ENCODE data around the gene LRP6. TPM values are rescaled to one million over a fixed set of nuclear protein-coding genes. Genes with fewer than 3 reads are reported as not detected.

LRP6 gene
- polyA plus RNA-seq, 1 donor from 2014 or later: 33.5 TPM

DNA sequence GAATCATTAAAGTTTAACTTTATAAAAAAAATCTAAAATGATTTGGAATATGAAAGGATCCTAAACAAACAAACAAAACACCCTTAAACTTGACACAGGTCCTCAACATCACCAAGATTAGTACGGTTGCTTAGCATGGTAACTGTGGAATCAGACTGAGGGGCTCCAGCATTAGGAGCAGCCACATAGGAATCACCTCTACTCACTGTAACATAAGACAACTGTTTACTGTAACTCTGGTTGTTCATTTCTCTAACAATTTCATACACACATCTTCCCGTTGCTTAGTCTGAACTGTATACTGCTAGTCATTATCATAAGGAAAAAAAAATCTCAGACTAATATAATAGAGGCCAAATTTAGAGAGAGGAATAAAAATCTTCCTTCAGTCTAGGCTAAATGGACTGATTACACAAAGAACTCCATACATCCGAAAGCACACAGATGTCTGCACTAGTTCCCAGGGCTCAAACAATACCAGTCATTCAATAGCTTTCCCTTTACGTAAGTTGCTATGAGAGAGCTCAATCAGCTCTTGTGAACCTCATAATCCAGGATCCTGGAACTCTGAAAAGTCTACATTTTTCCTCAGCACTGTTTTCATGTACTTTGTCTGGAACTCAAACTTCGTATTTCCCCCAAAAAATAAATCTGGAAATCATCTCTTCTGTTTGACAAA lies 26.0 kb downstream of the LRP6 start:
- TF ChIP-seq, protein P1, sequence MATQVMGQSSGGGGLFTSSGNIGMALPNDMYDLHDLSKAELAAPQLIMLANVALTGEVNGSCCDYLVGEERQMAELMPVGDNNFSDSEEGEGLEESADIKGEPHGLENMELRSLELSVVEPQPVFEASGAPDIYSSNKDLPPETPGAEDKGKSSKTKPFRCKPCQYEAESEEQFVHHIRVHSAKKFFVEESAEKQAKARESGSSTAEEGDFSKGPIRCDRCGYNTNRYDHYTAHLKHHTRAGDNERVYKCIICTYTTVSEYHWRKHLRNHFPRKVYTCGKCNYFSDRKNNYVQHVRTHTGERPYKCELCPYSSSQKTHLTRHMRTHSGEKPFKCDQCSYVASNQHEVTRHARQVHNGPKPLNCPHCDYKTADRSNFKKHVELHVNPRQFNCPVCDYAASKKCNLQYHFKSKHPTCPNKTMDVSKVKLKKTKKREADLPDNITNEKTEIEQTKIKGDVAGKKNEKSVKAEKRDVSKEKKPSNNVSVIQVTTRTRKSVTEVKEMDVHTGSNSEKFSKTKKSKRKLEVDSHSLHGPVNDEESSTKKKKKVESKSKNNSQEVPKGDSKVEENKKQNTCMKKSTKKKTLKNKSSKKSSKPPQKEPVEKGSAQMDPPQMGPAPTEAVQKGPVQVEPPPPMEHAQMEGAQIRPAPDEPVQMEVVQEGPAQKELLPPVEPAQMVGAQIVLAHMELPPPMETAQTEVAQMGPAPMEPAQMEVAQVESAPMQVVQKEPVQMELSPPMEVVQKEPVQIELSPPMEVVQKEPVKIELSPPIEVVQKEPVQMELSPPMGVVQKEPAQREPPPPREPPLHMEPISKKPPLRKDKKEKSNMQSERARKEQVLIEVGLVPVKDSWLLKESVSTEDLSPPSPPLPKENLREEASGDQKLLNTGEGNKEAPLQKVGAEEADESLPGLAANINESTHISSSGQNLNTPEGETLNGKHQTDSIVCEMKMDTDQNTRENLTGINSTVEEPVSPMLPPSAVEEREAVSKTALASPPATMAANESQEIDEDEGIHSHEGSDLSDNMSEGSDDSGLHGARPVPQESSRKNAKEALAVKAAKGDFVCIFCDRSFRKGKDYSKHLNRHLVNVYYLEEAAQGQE (IDR thresholded peaks at IDR 0.05; ENCODE audit: borderline replicate concordance): no peak
- TF ChIP-seq RAD21 (conservative IDR thresholded peaks at IDR 0.05): no peak
- no peaks in the 10 kb centered on the region for H3K9me2 ChIP-seq (ENCODE audit: insufficient read depth, low read length)
- no peak overlapping the region for H2AFZ ChIP-seq (ENCODE audit: low read depth, low read length)
- H3K36me3 ChIP-seq (ENCODE audit: insufficient read depth, low read length): peaks cover 4% of the 10 kb centered on the region
- H3K79me2 ChIP-seq (replicated peaks; ENCODE audit: insufficient read depth, low read length): peaks cover 98% of the 10 kb centered on the region
- no peak overlapping the region for H3K4me2 ChIP-seq (ENCODE audit: low read length)
- H3K9ac ChIP-seq (ENCODE audit: low read length): no peak overlapping the region
- peak overlapping the region; percentile 36 for H3K27ac ChIP-seq (ENCODE audit: low read length)
- no peaks in the 10 kb centered on the region for H3K27me3 ChIP-seq (ENCODE audit: insufficient read depth, low read depth, low read length)
- no peaks in the 10 kb centered on the region for H3F3A ChIP-seq (ENCODE audit: insufficient read depth, low read length, poor library complexity, severe bottlenecking)
- peak overlapping the region; percentile 49 for H3K4me3 ChIP-seq (ENCODE audit: low read length)
- H4K20me1 ChIP-seq (ENCODE audit: insufficient read depth): no peaks in the 10 kb centered on the region
- no peaks in the 10 kb centered on the region for H3K9me3 ChIP-seq (ENCODE audit: low read length)

DNA sequence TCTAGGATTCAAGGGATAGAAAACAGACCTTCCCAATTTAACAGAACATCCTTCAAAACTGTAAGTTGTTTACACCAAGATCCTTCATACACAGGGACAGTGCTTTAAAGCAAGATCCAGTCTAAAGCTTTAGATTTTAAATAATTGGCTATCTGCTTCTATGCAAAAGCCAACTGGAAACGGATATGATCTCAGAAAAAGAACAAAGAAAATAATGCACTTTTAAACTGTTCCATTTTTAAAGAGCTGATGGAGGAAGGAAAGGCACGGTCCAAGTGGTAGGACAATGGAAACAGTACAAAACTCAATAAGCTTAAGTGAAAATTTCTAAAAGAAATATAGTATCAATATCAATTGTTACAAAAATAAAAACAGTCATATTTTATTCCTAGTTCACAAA lies 27.7 kb downstream of the LRP6 start:
- no peak overlapping the region for H3K4me3 ChIP-seq (ENCODE audit: low read length)
- H3K9ac ChIP-seq (ENCODE audit: low read length): no peak overlapping the region
- no peaks in the 10 kb centered on the region for H4K20me1 ChIP-seq (ENCODE audit: insufficient read depth)
- H3K4me2 ChIP-seq (ENCODE audit: low read length): no peak overlapping the region
- H3K79me2 ChIP-seq (replicated peaks; ENCODE audit: insufficient read depth, low read length): peaks cover 98% of the 10 kb centered on the region
- no peaks in the 10 kb centered on the region for H3K9me3 ChIP-seq (ENCODE audit: low read length)
- no peaks in the 10 kb centered on the region for H3K9me2 ChIP-seq (ENCODE audit: insufficient read depth, low read length)
- no peaks in the 10 kb centered on the region for H3F3A ChIP-seq (ENCODE audit: insufficient read depth, low read length, poor library complexity, severe bottlenecking)
- H3K36me3 ChIP-seq (ENCODE audit: insufficient read depth, low read length): peaks cover 4% of the 10 kb centered on the region
- no peak overlapping the region for H3K27ac ChIP-seq (ENCODE audit: low read length)
- no peak for TF ChIP-seq RAD21 (conservative IDR thresholded peaks at IDR 0.05)
- no peak for TF ChIP-seq TAF1 (IDR thresholded peaks at IDR 0.05; ENCODE audit: low read depth)
- TF ChIP-seq POLR2AphosphoS5 (IDR thresholded peaks at IDR 0.05): no peak
- TF ChIP-seq MXI1 (conservative IDR thresholded peaks at IDR 0.05; ENCODE audit: poor library complexity, severe bottlenecking): no peak
- TF ChIP-seq EZH2 (IDR thresholded peaks at IDR 0.05; ENCODE audit: borderline replicate concordance, insufficient read depth, low read length, poor library complexity, severe bottlenecking): no peak
- no peak for TF ChIP-seq EP300 (conservative IDR thresholded peaks at IDR 0.05; ENCODE audit: poor library complexity, severe bottlenecking)
- TF ChIP-seq, protein P1 (IDR thresholded peaks at IDR 0.05; ENCODE audit: borderline replicate concordance): no peak
- TF ChIP-seq SMC3 (conservative IDR thresholded peaks at IDR 0.05; ENCODE audit: poor library complexity): no peak
- TF ChIP-seq, protein P2, sequence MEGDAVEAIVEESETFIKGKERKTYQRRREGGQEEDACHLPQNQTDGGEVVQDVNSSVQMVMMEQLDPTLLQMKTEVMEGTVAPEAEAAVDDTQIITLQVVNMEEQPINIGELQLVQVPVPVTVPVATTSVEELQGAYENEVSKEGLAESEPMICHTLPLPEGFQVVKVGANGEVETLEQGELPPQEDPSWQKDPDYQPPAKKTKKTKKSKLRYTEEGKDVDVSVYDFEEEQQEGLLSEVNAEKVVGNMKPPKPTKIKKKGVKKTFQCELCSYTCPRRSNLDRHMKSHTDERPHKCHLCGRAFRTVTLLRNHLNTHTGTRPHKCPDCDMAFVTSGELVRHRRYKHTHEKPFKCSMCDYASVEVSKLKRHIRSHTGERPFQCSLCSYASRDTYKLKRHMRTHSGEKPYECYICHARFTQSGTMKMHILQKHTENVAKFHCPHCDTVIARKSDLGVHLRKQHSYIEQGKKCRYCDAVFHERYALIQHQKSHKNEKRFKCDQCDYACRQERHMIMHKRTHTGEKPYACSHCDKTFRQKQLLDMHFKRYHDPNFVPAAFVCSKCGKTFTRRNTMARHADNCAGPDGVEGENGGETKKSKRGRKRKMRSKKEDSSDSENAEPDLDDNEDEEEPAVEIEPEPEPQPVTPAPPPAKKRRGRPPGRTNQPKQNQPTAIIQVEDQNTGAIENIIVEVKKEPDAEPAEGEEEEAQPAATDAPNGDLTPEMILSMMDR (IDR thresholded peaks at IDR 0.05; ENCODE audit: poor library complexity, severe bottlenecking): no peak
- no peaks in the 10 kb centered on the region for H3K27me3 ChIP-seq (ENCODE audit: insufficient read depth, low read depth, low read length)
- no peak overlapping the region for H2AFZ ChIP-seq (ENCODE audit: low read depth, low read length)
